Measurements from ENCODE around the gene ACP1.
"Not testable (repeated sequence)": the region's sequence is repeated elsewhere in the genome, so short reads cannot be mapped to it uniquely, and the experiment has no call there.

Gene ACP1

GRCh38 chr2:314561-315336 lies 50.0 kb downstream of the ACP1 start:
- DNase-seq: no peak

DNA sequence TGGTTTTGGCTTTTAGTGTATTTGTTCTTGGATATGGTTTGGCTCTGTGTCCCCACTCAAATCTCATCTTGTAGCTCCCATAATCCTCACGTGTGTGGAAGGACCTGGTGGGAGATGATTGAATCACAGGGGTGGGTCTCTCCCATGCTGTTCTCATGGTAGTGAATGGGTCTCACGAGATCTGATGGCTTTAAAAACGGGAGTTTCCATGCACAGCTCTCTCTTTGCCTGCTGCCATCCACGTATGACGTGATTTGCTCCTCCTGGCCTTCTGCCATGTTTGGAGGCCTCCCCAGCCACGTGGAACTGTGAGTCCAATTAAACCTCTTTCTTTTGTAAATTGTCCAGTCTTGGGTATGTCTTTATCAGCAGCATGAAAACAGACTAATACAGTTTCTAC lies 51.2 kb downstream of the ACP1 start:
- not testable (repeated sequence) for DNase-seq

- DNase-seq: no peak
Measured at GRCh38 chr2:316381-316780, 51.6 kb downstream of the ACP1 start.

GRCh38 chr2:317501-318424 lies 53.0 kb downstream of the ACP1 start:
- DNase-seq: no peak

DNA sequence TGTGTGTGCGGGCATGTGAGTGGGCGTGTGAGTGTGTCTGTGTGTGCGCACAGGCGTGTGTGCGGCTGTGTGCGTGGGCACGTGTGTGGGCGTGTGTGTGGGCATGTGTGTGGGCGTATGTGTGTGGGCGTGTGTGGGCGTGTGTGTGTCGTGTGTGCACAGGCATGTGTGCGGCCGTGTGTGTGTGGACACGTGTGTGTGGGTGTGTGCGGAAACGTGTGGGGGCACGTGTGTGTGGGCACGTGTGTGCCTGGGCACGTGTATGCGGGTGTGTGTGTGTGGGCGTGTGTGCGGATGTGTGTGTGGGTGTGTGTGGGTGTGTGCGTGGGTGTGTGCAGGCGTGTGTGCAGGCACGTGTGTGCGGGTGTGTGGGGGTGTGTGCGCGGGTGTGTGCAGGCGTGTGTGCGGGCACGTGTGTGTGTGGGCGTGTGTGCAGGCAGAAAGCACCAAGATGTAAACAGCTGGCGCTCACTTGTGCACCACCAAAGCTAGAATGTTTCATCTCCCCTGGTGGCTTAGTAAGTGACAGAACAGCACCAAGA lies 54.4 kb downstream of the ACP1 start:
- DNase-seq: no peak

DNA sequence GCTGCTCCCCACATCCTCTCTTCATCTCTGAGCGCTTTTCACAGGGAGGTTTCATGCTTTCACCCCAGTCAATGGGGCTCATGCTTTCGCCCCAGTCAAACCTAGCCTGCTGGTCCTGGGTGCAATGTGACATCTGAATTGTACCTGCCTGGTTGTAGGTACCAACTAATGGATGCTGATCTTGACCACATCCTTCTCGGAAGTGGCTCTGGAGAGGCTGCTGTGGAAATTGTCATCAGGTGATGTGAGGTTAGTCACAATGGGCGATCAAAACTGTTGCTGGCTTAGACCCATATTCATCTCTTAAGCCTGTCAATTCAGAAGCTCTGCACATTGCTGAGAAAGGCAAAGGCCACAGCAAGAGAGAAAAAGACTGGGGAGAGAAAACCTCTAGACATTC lies 55.8 kb downstream of the ACP1 start:
- DNase-seq: no peak

DNA sequence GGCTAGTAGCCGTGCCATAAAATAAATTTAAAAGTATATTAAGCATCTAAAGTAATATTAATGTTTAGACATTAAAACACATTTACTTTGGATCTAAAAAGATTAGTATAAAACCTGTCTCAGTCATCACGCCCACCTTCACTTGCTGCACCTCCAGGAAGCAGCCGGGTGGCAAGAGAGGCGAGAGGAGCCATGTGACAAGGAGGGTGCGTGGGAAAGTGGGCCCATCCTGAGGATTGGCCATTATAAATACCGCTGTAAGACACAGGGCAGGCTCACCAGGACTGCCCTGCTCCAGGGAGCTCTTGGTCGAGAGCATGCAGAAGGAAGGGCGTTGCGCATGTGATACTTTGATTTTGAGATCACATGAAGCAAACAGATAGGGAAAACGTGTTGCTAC lies 57.6 kb downstream of the ACP1 start:
- no peak for DNase-seq

- DNase-seq: no peak
Measured at GRCh38 chr2:323035-323434, 58.3 kb downstream of the ACP1 start.
